HL-60 (cell line): ENCODE measurements around the gene KIF3C.

Experiments used
- GABPA ChIP-seq: IDR thresholded peaks from 2 replicates; pipeline ENCODE4 v1.6.1; 2012; ENCODE audit warnings: low read depth
- TF ChIP-seq, protein P1 (sequence below): IDR thresholded peaks from one replicate; pipeline ENCODE4 v1.5.1; 2011; ENCODE audit warnings: low read length, control low read depth, inconsistent platforms; ENCODE audit not compliant: insufficient read depth
- TF ChIP-seq, protein P2 (sequence below): IDR thresholded peaks from 2 replicates; pipeline ENCODE4 v1.6.1; 2012; ENCODE audit warnings: low read depth; ENCODE audit not compliant: insufficient replicate concordance

DNA sequence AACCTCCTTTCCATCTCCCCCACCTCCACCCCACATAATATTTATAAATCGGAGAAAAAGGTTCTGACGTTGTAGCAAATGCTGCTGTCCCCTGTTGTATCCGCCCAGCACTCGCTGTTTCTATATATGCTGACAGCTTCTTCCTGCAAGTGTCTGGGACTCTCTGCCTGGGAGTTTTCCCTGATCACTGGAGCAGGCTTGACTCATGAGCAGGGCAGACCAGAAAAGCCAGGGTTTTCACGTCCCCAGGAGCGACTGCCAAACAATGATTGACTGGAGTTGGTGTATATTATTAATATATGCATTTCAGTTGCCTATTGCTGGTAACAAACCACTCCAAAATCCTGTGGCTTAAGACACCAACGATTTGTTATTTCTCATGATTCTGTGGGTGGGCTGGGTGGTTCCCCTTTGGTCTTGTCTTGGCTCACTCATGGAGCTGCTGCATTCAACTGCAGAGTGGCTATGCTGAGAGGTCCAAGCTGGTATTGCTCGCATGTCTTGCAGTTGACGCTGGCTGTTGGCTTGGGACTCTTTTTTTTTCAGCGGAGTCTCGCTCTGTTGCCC, 82.8 kb downstream of the KIF3C start:
- TF ChIP-seq, protein P1, sequence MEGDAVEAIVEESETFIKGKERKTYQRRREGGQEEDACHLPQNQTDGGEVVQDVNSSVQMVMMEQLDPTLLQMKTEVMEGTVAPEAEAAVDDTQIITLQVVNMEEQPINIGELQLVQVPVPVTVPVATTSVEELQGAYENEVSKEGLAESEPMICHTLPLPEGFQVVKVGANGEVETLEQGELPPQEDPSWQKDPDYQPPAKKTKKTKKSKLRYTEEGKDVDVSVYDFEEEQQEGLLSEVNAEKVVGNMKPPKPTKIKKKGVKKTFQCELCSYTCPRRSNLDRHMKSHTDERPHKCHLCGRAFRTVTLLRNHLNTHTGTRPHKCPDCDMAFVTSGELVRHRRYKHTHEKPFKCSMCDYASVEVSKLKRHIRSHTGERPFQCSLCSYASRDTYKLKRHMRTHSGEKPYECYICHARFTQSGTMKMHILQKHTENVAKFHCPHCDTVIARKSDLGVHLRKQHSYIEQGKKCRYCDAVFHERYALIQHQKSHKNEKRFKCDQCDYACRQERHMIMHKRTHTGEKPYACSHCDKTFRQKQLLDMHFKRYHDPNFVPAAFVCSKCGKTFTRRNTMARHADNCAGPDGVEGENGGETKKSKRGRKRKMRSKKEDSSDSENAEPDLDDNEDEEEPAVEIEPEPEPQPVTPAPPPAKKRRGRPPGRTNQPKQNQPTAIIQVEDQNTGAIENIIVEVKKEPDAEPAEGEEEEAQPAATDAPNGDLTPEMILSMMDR: no peak
- TF ChIP-seq, protein P2, sequence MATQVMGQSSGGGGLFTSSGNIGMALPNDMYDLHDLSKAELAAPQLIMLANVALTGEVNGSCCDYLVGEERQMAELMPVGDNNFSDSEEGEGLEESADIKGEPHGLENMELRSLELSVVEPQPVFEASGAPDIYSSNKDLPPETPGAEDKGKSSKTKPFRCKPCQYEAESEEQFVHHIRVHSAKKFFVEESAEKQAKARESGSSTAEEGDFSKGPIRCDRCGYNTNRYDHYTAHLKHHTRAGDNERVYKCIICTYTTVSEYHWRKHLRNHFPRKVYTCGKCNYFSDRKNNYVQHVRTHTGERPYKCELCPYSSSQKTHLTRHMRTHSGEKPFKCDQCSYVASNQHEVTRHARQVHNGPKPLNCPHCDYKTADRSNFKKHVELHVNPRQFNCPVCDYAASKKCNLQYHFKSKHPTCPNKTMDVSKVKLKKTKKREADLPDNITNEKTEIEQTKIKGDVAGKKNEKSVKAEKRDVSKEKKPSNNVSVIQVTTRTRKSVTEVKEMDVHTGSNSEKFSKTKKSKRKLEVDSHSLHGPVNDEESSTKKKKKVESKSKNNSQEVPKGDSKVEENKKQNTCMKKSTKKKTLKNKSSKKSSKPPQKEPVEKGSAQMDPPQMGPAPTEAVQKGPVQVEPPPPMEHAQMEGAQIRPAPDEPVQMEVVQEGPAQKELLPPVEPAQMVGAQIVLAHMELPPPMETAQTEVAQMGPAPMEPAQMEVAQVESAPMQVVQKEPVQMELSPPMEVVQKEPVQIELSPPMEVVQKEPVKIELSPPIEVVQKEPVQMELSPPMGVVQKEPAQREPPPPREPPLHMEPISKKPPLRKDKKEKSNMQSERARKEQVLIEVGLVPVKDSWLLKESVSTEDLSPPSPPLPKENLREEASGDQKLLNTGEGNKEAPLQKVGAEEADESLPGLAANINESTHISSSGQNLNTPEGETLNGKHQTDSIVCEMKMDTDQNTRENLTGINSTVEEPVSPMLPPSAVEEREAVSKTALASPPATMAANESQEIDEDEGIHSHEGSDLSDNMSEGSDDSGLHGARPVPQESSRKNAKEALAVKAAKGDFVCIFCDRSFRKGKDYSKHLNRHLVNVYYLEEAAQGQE: no peak
- no peak for TF ChIP-seq GABPA
